Lower leg skin (tissue), 3 donors: ENCODE measurements around the gene CEACAM19.

ENCODE experiments used
- POLR2A ChIP-seq, 2 donors: fragments of 450-650 bp; IDR thresholded peaks; one replicate each; pipeline ENCODE4 v1.6.1; 2016 to 2017; ENCODE audit warnings: antibody characterized with exemption in 2 of 2, mild to moderate bottlenecking in 1 of 2, moderate library complexity in 1 of 2
- TF ChIP-seq, protein P1 (sequence below), 3 donors: fragments of 450-650 bp; IDR thresholded peaks; one replicate each; pipeline ENCODE4 v1.5.1; 2016; ENCODE audit warnings: antibody characterized with exemption in 3 of 3, mild to moderate bottlenecking in 3 of 3, moderate library complexity in 2 of 3

- TF ChIP-seq POLR2A (IDR thresholded peaks at IDR 0.05): no peak
- TF ChIP-seq, protein P1, sequence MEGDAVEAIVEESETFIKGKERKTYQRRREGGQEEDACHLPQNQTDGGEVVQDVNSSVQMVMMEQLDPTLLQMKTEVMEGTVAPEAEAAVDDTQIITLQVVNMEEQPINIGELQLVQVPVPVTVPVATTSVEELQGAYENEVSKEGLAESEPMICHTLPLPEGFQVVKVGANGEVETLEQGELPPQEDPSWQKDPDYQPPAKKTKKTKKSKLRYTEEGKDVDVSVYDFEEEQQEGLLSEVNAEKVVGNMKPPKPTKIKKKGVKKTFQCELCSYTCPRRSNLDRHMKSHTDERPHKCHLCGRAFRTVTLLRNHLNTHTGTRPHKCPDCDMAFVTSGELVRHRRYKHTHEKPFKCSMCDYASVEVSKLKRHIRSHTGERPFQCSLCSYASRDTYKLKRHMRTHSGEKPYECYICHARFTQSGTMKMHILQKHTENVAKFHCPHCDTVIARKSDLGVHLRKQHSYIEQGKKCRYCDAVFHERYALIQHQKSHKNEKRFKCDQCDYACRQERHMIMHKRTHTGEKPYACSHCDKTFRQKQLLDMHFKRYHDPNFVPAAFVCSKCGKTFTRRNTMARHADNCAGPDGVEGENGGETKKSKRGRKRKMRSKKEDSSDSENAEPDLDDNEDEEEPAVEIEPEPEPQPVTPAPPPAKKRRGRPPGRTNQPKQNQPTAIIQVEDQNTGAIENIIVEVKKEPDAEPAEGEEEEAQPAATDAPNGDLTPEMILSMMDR (IDR thresholded peaks at IDR 0.05): no peak
Observed at GRCh38 chr19:44649578-44650145, 21.6 kb upstream of the CEACAM19 start.
